ENCODE data around the gene SPN.

The SPN gene

DNA sequence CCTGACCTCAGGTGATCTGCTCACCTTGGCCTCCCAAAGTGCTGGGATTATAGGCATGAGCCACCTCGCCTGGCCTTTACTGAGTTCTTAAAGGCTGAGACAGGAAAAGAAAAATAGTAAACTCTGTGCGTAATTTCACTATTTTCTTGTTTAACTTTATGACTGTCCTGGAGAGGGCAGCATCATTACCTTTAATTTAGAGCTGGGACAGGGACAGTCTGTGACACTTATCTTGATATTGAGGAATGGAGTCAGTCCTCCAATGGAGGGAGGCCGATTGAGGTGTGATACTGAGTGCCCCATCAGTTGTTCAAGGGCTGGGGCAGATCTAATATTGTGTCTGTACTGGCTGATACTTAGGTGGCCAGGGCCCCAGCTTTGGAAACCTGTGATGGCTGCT is 21.5 kb upstream of the SPN start:
- TF ChIP-seq, protein P1, sequence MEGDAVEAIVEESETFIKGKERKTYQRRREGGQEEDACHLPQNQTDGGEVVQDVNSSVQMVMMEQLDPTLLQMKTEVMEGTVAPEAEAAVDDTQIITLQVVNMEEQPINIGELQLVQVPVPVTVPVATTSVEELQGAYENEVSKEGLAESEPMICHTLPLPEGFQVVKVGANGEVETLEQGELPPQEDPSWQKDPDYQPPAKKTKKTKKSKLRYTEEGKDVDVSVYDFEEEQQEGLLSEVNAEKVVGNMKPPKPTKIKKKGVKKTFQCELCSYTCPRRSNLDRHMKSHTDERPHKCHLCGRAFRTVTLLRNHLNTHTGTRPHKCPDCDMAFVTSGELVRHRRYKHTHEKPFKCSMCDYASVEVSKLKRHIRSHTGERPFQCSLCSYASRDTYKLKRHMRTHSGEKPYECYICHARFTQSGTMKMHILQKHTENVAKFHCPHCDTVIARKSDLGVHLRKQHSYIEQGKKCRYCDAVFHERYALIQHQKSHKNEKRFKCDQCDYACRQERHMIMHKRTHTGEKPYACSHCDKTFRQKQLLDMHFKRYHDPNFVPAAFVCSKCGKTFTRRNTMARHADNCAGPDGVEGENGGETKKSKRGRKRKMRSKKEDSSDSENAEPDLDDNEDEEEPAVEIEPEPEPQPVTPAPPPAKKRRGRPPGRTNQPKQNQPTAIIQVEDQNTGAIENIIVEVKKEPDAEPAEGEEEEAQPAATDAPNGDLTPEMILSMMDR (IDR thresholded peaks at IDR 0.05; ENCODE audit: low read depth, low read length, missing control alignments): no peak
- no peak overlapping the region for H3K4me3 ChIP-seq (replicated peaks; ENCODE audit: low read depth, low read length)
- no peak for DNase-seq (ENCODE audit: extremely low read depth, low read depth)

DNA sequence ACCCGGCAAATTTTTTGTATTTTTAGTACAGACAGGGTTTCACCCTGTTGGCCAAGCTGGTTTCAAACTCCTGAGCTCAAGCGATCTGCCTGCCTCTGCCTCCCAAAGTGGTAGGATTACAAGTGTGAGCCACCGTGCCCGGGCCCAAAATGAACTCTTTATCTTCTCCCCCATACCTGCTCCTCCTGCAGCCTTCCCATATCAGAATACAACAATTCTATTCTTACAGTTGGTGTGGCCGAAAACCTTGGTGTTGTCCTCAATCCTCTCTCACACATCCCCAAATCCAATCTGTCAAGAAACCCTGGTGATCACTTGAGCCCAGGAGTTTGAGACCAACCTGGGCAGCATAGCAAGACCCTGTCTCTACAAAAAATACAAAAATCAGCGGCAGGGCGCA is 19.5 kb upstream of the SPN start:
- TF ChIP-seq, protein P1 (IDR thresholded peaks at IDR 0.05; ENCODE audit: low read depth, low read length, missing control alignments): no peak
- H3K4me3 ChIP-seq (replicated peaks; ENCODE audit: low read depth, low read length): no peak overlapping the region

DNA sequence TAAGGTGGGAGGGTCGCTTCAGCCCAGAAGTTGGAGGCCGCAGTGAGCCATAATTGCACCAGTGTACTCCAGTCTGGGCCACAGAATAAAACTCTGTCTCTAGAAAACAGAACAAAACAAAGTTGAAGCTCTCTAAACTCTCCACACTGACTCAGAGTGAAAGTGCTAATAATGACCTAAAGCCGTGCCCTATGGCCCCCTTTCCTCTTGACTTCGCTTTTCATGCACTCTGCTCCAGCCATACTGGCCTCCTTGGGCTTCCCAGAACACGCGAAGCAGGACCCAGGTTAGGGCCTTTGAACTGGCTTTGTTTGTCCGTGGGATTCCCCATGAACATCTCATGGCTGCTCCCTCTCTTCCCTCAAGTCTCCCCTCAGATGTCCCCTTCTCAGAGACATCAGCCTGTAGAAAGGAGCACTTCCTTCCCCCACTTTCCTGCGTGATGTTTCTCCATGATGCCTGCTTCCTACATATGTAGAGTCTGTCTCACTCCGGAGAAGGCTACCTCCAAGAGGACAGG is 18.6 kb upstream of the SPN start:
- DNase-seq (ENCODE audit: extremely low read depth, low read depth): no peak
- no peak overlapping the region for H3K4me3 ChIP-seq (replicated peaks; ENCODE audit: low read depth, low read length)
- TF ChIP-seq, protein P1 (IDR thresholded peaks at IDR 0.05; ENCODE audit: low read depth, low read length, missing control alignments): no peak

More for the DNA sequence above, 19.5 kb upstream of the SPN start:
- no peak for DNase-seq (ENCODE audit: extremely low read depth, low read depth)

DNA sequence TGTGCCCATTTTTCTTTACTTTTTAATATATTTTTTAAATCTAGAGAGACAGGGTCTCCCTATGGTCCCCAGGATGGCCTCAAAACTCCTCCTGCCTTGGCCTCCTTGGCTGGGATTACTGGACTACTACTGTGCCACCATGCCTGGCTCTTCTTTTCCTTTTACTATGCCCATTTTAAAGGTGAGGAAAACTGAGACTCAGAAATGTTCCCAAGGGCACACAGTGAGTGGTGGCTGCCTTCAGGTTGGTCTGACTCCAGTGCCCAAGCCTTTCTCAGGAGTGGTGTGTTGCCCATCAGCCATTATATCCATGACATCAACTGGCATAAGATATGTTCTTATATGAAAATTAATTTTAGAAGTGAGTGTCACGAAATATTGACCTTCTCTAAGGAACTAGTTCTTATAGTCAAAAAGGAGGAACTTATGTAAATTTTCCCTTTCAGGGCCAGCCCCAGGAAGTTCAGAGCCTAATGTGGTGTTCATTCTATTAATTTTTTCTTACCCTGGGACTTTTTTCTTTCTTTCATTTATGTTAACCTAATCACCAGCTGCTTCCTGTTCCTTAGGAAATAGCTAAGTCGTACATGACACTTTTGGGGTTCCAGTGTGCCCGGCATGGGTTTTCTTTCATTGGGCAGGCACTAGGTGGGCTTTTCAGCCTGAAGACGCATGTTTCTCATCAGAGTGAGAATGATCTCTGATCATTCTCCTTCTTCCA is 17.9 kb upstream of the SPN start:
- H3K4me3 ChIP-seq (replicated peaks; ENCODE audit: low read depth, low read length): no peak overlapping the region

DNA sequence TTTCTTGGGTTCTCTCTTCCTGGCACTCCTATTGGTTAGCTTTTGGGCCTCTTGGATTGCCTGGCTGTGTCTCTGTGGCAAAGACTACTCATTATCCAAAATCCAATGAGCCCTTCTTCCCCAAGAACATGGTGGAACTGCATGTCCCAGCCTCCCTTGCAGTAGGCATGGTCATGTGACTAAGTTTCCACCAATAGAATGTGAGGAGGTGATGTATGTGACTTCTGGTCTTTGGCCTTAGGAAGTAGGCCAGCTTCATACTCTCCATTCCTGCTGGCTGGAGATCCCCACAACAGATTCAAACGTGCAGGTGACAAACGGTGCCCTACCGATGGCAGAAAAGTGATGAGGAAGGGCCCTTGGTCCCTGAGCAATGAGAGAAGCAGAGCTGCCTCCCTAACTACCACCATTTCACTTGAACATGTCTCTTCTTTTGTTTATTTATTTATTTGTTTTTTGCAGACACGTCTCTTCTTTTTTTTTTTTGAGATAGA is 17.3 kb upstream of the SPN start:
- H3K4me3 ChIP-seq (replicated peaks; ENCODE audit: low read depth, low read length): no peak overlapping the region
- TF ChIP-seq, protein P1 (IDR thresholded peaks at IDR 0.05; ENCODE audit: low read depth, low read length, missing control alignments): no peak
- no peak for DNase-seq (ENCODE audit: extremely low read depth, low read depth)

More for the DNA sequence above, 17.9 kb upstream of the SPN start:
- DNase-seq (ENCODE audit: extremely low read depth, low read depth): no peak
- TF ChIP-seq, protein P1 (IDR thresholded peaks at IDR 0.05; ENCODE audit: low read depth, low read length, missing control alignments): no peak

DNA sequence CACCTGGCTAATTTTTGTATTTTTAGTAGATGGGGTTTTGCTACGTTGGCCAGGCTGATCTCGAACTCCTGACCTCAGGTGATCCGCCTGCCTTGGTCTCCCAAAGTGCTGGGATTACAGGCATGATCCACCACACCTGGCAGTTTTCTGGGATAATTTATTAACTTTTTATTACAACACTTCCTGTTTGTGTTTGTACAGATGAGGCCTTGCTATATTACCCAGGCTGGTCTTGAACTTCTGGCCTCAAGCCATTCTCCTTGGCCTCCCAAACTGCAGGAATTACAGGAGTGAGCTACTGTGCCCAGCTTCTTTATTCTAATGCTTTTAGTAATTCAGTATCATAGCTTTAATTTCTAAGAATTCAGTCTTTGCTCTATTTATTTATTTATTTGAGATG is 16.1 kb upstream of the SPN start:
- DNase-seq (ENCODE audit: extremely low read depth, low read depth): no peak
- TF ChIP-seq, protein P1 (IDR thresholded peaks at IDR 0.05; ENCODE audit: low read depth, low read length, missing control alignments): no peak
- no peak overlapping the region for H3K4me3 ChIP-seq (replicated peaks; ENCODE audit: low read depth, low read length)
